Measurements from ENCODE around the gene DDN. TPM values are rescaled to one million over a fixed set of nuclear protein-coding genes. Genes with fewer than 3 reads are reported as not detected.

Gene DDN
- total RNA-seq, 1 donor, result under 0.01 TPM

GRCh38 chr12:49041881-49042484, 42.8 kb upstream of the DDN start:
- no peak for TF ChIP-seq CTCF (IDR thresholded peaks at IDR 0.05; ENCODE audit: insufficient read depth, low read depth, low read length)

GRCh38 chr12:49041036-49041880, 42.1 kb upstream of the DDN start:
- DNase-seq (ENCODE audit: low read depth), result no peak
- no peak for TF ChIP-seq CTCF (IDR thresholded peaks at IDR 0.05; ENCODE audit: insufficient read depth, low read depth, low read length)
- H3K4me3 ChIP-seq (ENCODE audit: low read depth, low read length), result no peak overlapping the region

More at GRCh38 chr12:49041881-49042484, 42.8 kb upstream of the DDN start:
- no peak overlapping the region for H3K4me3 ChIP-seq (ENCODE audit: low read depth, low read length)
- no peak for DNase-seq (ENCODE audit: low read depth)

- no peak overlapping the region for H3K4me3 ChIP-seq (ENCODE audit: low read depth, low read length)
- DNase-seq (ENCODE audit: low read depth), result no peak
- TF ChIP-seq CTCF (IDR thresholded peaks at IDR 0.05; ENCODE audit: insufficient read depth, low read depth, low read length), result no peak
These were observed 41.2 kb upstream of the DDN start for GRCh38 chr12:49040364-49040855.

- DNase-seq (ENCODE audit: low read depth), result no peak
- no peak for TF ChIP-seq CTCF (IDR thresholded peaks at IDR 0.05; ENCODE audit: insufficient read depth, low read depth, low read length)
- H3K4me3 ChIP-seq (ENCODE audit: low read depth, low read length), result no peak overlapping the region
These were observed 40.5 kb upstream of the DDN start for GRCh38 chr12:49039421-49040363.

GRCh38 chr12:49038291-49038955, 39.2 kb upstream of the DDN start:
- DNase-seq (ENCODE audit: low read depth), result no peak
- no peak overlapping the region for H3K4me3 ChIP-seq (ENCODE audit: low read depth, low read length)
- no peak for TF ChIP-seq CTCF (IDR thresholded peaks at IDR 0.05; ENCODE audit: insufficient read depth, low read depth, low read length)

- no peak for DNase-seq (ENCODE audit: low read depth)
- no peak for TF ChIP-seq CTCF (IDR thresholded peaks at IDR 0.05; ENCODE audit: insufficient read depth, low read depth, low read length)
- H3K4me3 ChIP-seq (ENCODE audit: low read depth, low read length), result no peak overlapping the region
These were observed 38.7 kb upstream of the DDN start for GRCh38 chr12:49037947-49038237.

All from fibroblast of villous mesenchyme (primary cell).